HG03095 (cell line): Measurements from ENCODE around the gene OTULIN.

Experiments used
- ATAC-seq: cut with Tn5 transposase; IDR thresholded peaks from one replicate; pipeline ENCODE4 v1.9.1; 2021; ENCODE audit warnings: moderate library complexity; ENCODE audit not compliant: unreplicated experiment

The OTULIN gene

DNA sequence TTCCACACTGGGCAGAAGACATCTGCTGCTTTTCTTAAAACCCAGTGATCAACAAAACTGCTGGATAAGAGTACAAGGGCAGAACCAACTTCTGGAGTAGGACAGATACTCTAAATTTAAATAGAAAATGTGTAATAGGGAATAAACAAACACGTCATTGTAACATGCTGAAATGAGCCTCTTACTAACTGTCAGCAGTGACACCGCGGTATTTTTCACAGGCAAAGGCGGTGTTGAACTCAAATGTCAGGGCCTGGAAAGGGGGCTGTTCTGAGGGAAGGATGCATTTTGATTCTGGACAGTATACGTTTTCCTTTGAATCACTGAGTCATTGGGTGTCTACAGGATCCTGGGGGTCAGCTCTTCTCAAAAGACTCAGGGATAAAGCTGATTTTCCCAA is 73.5 kb downstream of the OTULIN start:
- no peak for ATAC-seq

DNA sequence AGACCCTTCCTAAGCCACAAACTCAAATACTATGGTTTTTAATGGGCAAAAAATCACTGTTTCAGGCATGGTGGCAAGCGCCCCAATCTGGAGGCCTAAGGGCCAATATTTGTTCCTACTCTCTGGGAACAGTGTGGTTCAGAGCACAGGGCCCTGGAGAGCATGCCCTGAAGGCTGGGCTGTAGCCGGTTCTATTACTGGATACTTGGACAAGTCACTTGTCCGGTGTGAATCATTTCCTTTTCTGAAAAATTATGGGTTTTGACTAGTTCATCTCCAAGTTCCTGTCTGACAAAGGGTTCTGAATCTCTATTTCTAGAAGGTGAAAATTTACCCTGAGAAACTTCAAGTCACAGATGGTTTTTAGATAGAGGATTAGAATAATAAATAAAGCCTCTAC is 75.0 kb downstream of the OTULIN start:
- ATAC-seq, result no peak

DNA sequence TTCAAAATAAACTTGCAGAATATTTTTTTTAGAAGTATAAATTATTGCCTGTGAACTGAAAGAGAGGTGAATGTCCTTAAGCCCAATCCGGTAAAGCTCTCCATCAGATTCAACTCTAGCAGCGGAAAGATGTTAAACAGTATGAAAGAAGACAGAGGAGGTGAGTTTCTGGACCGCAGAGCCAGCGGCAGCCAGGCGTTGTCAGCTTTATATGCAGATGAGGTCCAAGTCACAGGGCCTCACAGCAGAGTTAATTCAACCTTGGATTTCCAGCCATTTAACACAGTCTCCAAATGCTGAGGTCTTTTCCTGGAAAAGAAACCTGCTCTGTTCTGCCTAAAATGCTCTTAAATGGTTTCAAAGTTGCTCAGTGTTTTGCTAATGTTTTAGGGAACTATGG is 75.5 kb downstream of the OTULIN start:
- ATAC-seq, result no peak

DNA sequence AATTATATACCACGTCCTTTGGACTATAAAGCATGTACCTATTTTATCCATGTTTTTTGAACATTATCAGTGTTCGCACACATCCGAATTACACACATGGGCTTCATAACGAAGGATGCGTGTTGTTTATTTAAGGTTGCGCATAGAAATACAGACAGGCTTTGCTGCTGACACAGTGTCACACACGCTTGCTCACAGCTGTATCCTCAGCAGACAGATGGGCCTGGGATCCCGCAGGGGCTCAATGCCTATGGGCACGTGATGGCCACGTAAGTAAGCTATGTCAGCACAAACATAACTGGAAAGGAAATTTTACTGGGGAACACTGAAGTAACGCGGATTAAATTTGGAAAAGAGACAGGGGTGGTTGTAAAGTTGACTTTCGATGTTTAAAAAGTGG is 76.6 kb downstream of the OTULIN start:
- no peak for ATAC-seq

DNA sequence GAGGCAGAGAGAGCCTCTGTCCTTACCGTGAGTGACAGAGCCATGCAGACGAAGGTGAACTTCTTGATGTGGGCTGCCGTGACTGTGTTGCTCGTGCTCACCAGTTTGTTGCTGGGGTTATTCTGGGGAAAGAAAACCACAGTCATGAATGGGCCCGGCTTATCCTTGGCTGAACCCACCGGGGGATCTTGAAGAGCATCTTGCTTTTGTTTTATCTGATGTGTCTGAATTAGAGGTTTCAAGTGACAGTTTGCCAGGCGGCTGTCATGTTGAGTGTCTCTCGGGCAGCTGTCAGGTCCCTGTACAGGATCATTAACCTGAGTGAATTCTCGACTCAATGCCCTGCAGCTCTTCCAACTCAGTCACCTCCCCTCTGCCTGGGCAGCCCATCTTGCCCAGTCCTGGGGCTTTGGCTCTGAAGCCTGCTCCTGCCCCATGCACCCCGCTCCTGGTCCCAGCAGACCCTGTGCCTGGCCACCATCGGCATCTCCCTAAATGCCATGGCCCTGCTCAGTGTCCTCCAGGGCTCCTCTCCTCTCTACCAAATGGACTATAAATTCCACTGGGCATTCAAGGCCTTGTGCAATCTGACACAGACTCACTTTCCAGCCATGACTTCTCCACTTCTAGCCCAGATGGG is 77.4 kb downstream of the OTULIN start:
- no peak for ATAC-seq

DNA sequence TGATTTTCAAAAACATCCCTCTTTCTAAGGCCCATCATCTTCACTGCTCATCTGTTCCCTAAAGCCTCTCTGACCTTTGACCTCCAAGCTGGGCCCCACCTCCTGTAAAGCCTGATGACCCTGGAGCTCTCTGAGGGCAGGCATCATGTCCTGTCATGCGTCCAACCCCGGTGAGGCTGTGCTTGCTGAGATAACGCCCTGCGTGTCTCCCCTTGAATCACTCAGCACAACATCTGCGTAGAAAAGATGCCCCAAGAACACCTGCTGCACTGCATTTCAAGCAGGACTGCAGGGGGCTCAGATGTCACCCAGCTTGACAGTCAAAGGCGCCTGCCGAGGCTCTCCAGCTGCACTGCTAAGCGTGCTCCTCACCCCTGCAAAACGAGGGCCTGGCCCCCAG is 78.0 kb downstream of the OTULIN start:
- no peak for ATAC-seq

DNA sequence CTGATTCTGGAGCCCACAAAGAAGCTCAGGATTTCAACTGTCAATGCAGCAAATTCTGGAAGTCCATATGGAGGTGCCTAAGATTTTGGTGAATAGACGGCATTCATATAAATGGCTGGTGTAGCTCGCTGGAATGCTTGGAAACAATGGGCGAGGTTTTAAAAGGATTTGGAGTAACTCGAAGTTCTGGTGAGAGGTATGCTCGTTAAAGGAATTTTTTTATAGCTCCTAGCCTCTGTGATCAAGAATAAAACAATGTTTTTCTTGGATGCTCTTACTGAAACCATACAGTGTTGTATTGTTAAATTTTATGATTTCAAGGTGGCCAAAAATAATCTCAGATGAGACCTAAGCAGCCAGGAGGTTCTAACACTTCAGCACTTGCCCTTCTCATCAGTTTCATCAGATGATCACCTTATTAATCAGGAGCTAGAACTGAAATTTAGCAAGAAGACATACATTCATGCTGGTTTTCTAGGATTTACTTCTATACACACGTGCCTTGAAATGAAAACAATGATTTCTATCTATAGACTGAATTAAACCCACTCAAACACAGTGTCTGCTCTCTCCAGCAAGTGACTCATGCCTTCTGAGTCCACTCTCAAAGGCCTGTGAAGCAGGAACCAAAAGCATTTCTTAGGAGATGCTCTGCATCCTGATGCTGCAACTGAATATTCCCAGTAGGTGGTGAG is 79.2 kb downstream of the OTULIN start:
- ATAC-seq, result no peak

DNA sequence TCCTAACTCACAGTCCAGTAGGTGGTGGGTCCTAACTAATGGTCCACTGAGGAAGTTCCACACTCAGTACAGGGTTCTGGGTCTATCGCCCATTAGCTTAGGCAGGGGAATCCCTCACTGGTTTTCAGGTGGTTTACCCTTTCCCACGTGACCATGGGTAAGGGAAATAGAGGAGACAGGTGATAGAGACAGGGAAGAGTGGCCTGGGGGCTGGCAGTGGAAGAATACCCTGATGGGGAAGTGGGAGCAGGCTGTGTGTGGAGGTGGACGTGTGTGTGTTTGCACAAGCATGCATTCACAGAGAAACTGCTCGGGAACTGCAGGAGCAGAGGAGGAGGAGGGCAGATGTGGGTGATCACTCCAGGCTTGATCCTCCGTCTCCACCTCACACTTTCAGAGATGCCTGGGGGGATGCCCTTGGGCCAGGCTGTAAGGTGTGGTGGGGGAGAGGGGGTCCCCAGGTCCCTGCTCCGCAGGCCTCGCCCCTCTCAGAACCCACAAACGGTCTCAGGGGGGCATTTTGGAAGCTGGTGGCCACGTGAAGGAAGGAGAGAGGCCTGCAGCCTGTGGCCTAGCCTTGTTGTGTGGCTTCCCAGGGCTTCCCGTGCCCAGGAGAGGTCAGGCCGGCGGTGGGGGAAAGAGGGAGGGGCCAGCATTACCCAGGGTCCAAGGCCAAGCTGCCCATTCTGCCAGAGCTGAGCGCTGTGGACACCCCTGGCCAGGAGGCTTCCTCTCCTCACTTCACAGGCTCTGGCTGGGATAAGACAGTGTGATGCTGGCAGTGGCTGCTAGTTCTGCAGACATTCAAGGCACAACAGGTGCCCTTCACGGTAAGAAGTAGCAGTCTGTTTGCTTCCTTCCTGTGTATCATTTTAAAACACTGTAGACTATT is 80.0 kb downstream of the OTULIN start:
- ATAC-seq, result no peak

DNA sequence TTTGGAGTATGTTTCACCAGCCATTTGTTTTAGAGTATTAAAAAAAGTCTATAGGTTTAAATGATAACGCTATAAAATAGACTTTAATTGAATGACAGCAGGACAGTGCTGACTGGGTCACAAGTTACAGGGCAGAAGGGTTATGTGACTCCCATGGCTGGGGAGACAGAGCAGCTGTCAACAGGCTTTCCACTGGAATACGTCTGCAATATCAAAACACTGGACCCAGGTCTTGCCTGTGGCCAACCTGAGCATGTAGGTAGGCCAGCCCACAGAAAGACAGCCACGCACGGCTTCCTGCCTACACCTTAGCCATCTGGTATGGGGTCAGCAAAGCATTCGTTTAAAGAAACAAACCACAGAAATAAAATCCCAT is 80.7 kb downstream of the OTULIN start:
- no peak for ATAC-seq

DNA sequence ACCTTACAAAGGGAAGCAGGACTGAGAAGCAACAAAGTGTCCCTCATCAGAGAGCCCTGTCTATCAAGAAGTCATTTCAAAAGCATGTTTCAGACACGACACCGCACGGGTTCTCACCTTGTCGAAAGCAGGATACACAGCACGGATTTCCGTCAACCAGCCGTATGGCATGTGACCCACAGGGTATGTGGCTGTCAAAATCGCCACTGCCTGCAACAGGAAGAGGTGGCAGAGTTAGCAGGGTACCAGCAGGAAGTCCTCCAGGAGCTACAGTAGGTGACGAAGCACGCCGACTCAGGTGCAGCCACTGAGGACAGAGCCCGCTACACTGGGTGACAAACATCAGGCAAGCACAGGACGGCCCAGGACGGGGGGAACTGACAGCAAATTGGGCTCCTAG is 81.2 kb downstream of the OTULIN start:
- ATAC-seq, result no peak

DNA sequence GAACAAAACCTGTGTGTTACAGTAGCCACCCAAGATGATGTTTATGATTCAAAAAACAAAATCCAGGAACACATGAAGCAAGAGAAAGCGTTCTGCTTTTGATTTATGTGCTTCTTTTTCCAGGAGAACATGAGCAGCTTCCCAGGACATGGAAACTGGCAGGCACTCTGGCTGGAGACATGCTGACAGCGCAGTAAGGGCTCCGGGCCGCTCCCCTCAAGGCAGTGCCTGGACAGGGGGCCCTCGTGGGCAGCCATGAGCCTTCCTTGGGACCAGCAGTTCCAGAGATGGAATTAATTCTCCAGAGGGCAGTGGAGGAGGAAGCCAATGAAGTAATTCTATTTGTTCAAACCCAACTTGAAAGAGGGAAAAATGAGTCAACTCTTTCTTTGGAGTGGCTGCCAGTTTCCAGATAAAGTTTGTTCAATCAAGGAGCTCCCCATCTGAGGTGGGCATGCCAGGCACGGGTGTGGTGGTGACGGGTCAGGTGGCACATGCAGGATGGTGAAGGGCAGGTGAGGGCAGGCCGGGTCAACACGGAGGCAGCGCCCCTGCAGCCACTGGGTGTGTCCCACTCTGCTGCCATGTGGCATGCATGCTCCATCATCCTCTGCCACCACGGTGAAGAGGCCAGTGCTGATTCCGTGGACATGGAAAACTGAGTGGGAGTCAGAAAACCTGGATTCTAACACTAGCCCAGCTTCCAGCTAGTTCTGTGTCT is 83.8 kb downstream of the OTULIN start:
- no peak for ATAC-seq
